K562 (cell line): ENCODE data around the gene SOHLH1.

Source experiments
- ATF3 ChIP-seq, 2 experiments: fragments of 450-650 bp in 1 of 2; sonication (generic) in 1 of 2; formaldehyde crosslinking in 1 of 2; IDR thresholded peaks in 1 of 2; conservative IDR thresholded peaks in 1 of 2; 2 replicates each; pipeline versions ENCODE4 v1.6.1 to v1.8.1; 2016 to 2023; ENCODE audit warnings: mild to moderate bottlenecking in 2 of 2, moderate library complexity in 2 of 2, inconsistent platforms in 1 of 2, missing genetic modification reagents in 1 of 2
- CTCF ChIP-seq, 3 experiments: IDR thresholded peaks in 2 of 3; conservative IDR thresholded peaks in 1 of 3; 2 replicates each; pipeline ENCODE4 v1.5.1; 2011 to 2012; ENCODE audit warnings: low read length in 3 of 3, mild to moderate bottlenecking in 3 of 3, control low read depth in 2 of 3, improper control_type of control experiment in 1 of 3, inconsistent platforms in 1 of 3, low read depth in 1 of 3, mixed read lengths in 1 of 3, moderate library complexity in 1 of 3; ENCODE audit not compliant: insufficient read depth in 2 of 3
- ESRRA ChIP-seq: fragments of 450-650 bp; IDR thresholded peaks from 2 replicates; pipeline ENCODE4 v1.6.1; 2014; ENCODE audit warnings: low read depth, mild to moderate bottlenecking, moderate library complexity, borderline replicate concordance
- ETS1 ChIP-seq: conservative IDR thresholded peaks from 2 replicates; pipeline ENCODE4 v1.6.1; 2011; ENCODE audit warnings: low read depth, mild to moderate bottlenecking, low read length; ENCODE audit not compliant: control insufficient read depth
- KAT2B ChIP-seq: IDR thresholded peaks from one replicate; pipeline ENCODE4 v1.6.1; 2012; ENCODE audit warnings: low read depth, mild to moderate bottlenecking, control low read depth, inconsistent platforms, low read length, moderate library complexity
- MXI1 ChIP-seq: IDR thresholded peaks from 2 replicates; pipeline ENCODE4 v1.6.1; 2011; ENCODE audit warnings: low read depth, mild to moderate bottlenecking, improper control_type of control experiment, low read length
- NFIC ChIP-seq: fragments of 450-650 bp; IDR thresholded peaks from 2 replicates; pipeline ENCODE4 v1.6.1; 2017; ENCODE audit warnings: mild to moderate bottlenecking, inconsistent platforms
- ZBTB33 ChIP-seq: sonication (generic); formaldehyde crosslinking; IDR thresholded peaks from 2 replicates; pipeline ENCODE4 v1.8.1; 2023; ENCODE audit warnings: mild to moderate bottlenecking, missing genetic modification reagents
- ZNF407 ChIP-seq: fragments of 450-650 bp; IDR thresholded peaks from 2 replicates; pipeline ENCODE4 v1.6.1; 2016; ENCODE audit warnings: low read depth
- ZNF696 ChIP-seq: fragments of 250-450 bp; sonication (Bioruptor Pico); conservative IDR thresholded peaks from 2 replicates; pipeline ENCODE4 v1.4.0; 2020; ENCODE audit warnings: mild to moderate bottlenecking, moderate library complexity
- TF ChIP-seq, protein P1 (sequence below): sonication (generic); formaldehyde crosslinking; IDR thresholded peaks from 2 replicates; pipeline ENCODE4 v1.8.1; 2023; ENCODE audit warnings: mild to moderate bottlenecking, missing genetic modification reagents

GRCh38 chr9:135695642-135696041 is 3.6 kb downstream of the SOHLH1 start:
- no peak for TF ChIP-seq NFIC
- TF ChIP-seq ATF3 (IDR thresholded peaks at IDR 0.05): no peak
- no peak for TF ChIP-seq ATF3 (CRISPR knock-in tag; conservative IDR thresholded peaks at IDR 0.05)
- no peak for TF ChIP-seq MXI1
- no peak for TF ChIP-seq ZBTB33
- no peak for TF ChIP-seq CTCF (IDR thresholded peaks at IDR 0.05 in 2 of 3, conservative IDR thresholded peaks at IDR 0.05 in 1 of 3; ENCODE audit: insufficient read depth in 2 of 3, low read depth in 1 of 3, low read length in 3 of 3)
- no peak for TF ChIP-seq ETS1
- TF ChIP-seq, protein P1, sequence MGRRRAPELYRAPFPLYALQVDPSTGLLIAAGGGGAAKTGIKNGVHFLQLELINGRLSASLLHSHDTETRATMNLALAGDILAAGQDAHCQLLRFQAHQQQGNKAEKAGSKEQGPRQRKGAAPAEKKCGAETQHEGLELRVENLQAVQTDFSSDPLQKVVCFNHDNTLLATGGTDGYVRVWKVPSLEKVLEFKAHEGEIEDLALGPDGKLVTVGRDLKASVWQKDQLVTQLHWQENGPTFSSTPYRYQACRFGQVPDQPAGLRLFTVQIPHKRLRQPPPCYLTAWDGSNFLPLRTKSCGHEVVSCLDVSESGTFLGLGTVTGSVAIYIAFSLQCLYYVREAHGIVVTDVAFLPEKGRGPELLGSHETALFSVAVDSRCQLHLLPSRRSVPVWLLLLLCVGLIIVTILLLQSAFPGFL (CRISPR knock-in tag): no peak
- no peak for TF ChIP-seq KAT2B
- no peak for TF ChIP-seq ZNF407
- TF ChIP-seq ESRRA: no peak
- no peak for TF ChIP-seq ZNF696 (CRISPR knock-in tag)
